MCF 10A (cell line): ENCODE data around the gene CORO1A. TPM values are rescaled to one million over a fixed set of nuclear protein-coding genes. Genes with fewer than 3 reads are reported as not detected.
"Not testable (repeated sequence)": the region's sequence is repeated elsewhere in the genome, so short reads cannot be mapped to it uniquely, and the experiment has no call there.

Experiments used
- BruUV-seq: library from RNA; stranded (reverse); fragments of 400-500 nt; replicated peaks from 2 replicates; lab custom pipeline; 2021; lab: Mats Ljungman, UMichigan
- CTCF ChIA-PET: fragments of 300-600 bp; sonication (Branson Sonifier 250); formaldehyde crosslinking; extraction: SDS; loops from one replicate; lab custom pipeline; 2021; ENCODE audit warnings: antibody characterized with exemption, inconsistent platforms; lab: Yijun Ruan, JAX
- POLR2A ChIA-PET: fragments of 300-600, 350-650 bp; sonication (Branson Sonifier 250); formaldehyde crosslinking; extraction: SDS; loops from one replicate; lab custom pipeline; 2020; ENCODE audit warnings: antibody characterized with exemption, inconsistent platforms; lab: Yijun Ruan, JAX
- DNase-seq: peaks from one replicate; pipeline ENCODE4 v3.0.0-alpha.2; 2018; ENCODE audit not compliant: unreplicated experiment
- H3K27ac Mint-ChIP-seq: one replicate; pipeline ENCODE4 v1.8.0; 2022; ENCODE audit warnings: mild to moderate bottlenecking, low read depth, mixed read lengths; ENCODE audit not compliant: unreplicated experiment
- H3K27me3 Mint-ChIP-seq: one replicate; pipeline ENCODE4 v1.8.0; 2022; ENCODE audit warnings: mixed read lengths; ENCODE audit not compliant: insufficient read depth, unreplicated experiment
- H3K36me3 Mint-ChIP-seq: one replicate; pipeline ENCODE4 v1.8.0; 2022; ENCODE audit warnings: mild to moderate bottlenecking, moderate library complexity, mixed read lengths; ENCODE audit not compliant: insufficient read depth, unreplicated experiment
- H3K4me1 Mint-ChIP-seq: one replicate; pipeline ENCODE4 v1.8.0; 2022; ENCODE audit warnings: mixed read lengths; ENCODE audit not compliant: insufficient read depth, unreplicated experiment
- H3K4me3 Mint-ChIP-seq: one replicate; pipeline ENCODE4 v1.8.0; 2022; ENCODE audit warnings: mild to moderate bottlenecking, moderate library complexity, mixed read lengths; ENCODE audit not compliant: unreplicated experiment
- H3K9me3 Mint-ChIP-seq: one replicate; pipeline ENCODE4 v1.8.0; 2022; ENCODE audit warnings: mixed read lengths; ENCODE audit not compliant: unreplicated experiment
- CTCF ChIP-seq: fragments of 200-600 bp; IDR thresholded peaks from one replicate; pipeline ENCODE4 v1.8.0; 2022; ENCODE audit warnings: antibody characterized with exemption, mild to moderate bottlenecking; ENCODE audit not compliant: unreplicated experiment
- intact Hi-C: fragments of 100-400 bp; cut with micrococcal nuclease; formaldehyde crosslinking; loops from 2 replicates; pipeline ENCODE4 v1.14.1; 2022
- total RNA-seq: library from RNA; stranded (reverse); gene quantifications from 2 replicates; pipeline ENCODE4 v1.2.3, GENCODE V29; 2022

The CORO1A gene
- total RNA-seq, 1 experiment from 2014 or later, result 1.9 TPM

GRCh38 chr16:30187971-30188561 lies 4.7 kb downstream of the CORO1A start:
- no peaks in the 10 kb centered on the region for H3K9me3 Mint-ChIP-seq
- no peak for TF ChIP-seq CTCF
- no peaks in the 10 kb centered on the region for H3K36me3 Mint-ChIP-seq
- no peak for DNase-seq
- H3K27me3 Mint-ChIP-seq, result no peaks in the 10 kb centered on the region
- intact Hi-C loops, result no loop called here
- H3K27ac Mint-ChIP-seq, result no peak overlapping the region
- CTCF ChIA-PET, result interaction anchor here (0.5 to 1.2 kb wide), 6 partner anchors 16 to 753 kb away, joined by 3 to 4 read pairs (median 4); partner anchors contain the start of gene TBX6
- H3K4me1 Mint-ChIP-seq, result peaks cover 4% of the 10 kb centered on the region
- POLR2A ChIA-PET, result no interaction called here
- no TSS peak for BruUV-seq
- H3K4me3 Mint-ChIP-seq, result no peak overlapping the region

- H3K27me3 Mint-ChIP-seq, H3K9me3 Mint-ChIP-seq, BruUV-seq, H3K27ac Mint-ChIP-seq, H3K4me1 Mint-ChIP-seq, H3K36me3 Mint-ChIP-seq, intact Hi-C loops, CTCF ChIA-PET, H3K4me3 Mint-ChIP-seq, POLR2A ChIA-PET, DNase-seq: not testable (repeated sequence)
Measured at GRCh38 chr16:30191158-30191557, 7.8 kb downstream of the CORO1A start.

GRCh38 chr16:30193098-30193497 lies 9.7 kb downstream of the CORO1A start:
- H3K9me3 Mint-ChIP-seq, POLR2A ChIA-PET, H3K27me3 Mint-ChIP-seq, DNase-seq, H3K4me1 Mint-ChIP-seq, CTCF ChIA-PET, H3K27ac Mint-ChIP-seq, H3K36me3 Mint-ChIP-seq, H3K4me3 Mint-ChIP-seq, intact Hi-C loops: not testable (repeated sequence)
- TSS peak; percentile 69 for BruUV-seq

- H3K4me3 Mint-ChIP-seq, DNase-seq, H3K4me1 Mint-ChIP-seq, H3K9me3 Mint-ChIP-seq, CTCF ChIA-PET, BruUV-seq, H3K36me3 Mint-ChIP-seq, intact Hi-C loops, H3K27ac Mint-ChIP-seq, H3K27me3 Mint-ChIP-seq, POLR2A ChIA-PET: not testable (repeated sequence)
Measured at GRCh38 chr16:30193615-30194014, 10.2 kb downstream of the CORO1A start, which contains the start of the genes BOLA2B and SLX1A. BOLA2B (minus strand) TSS chr16:30193666; CDS start chr16:30193595, 71 bp downstream. SLX1A (plus strand) TSS chr16:30193875; CDS start chr16:30194085, 210 bp downstream.

- intact Hi-C loops, H3K4me1 Mint-ChIP-seq, DNase-seq, H3K27me3 Mint-ChIP-seq, H3K36me3 Mint-ChIP-seq, H3K27ac Mint-ChIP-seq, H3K9me3 Mint-ChIP-seq, H3K4me3 Mint-ChIP-seq, CTCF ChIA-PET, POLR2A ChIA-PET: not testable (repeated sequence)
- BruUV-seq, result TSS peak; percentile 93
Measured at GRCh38 chr16:30194172-30194925, 10.9 kb downstream of the CORO1A start.

GRCh38 chr16:30197001-30197400 lies 13.6 kb downstream of the CORO1A start:
- BruUV-seq, DNase-seq, H3K27me3 Mint-ChIP-seq, CTCF ChIA-PET, H3K9me3 Mint-ChIP-seq, intact Hi-C loops, POLR2A ChIA-PET, H3K27ac Mint-ChIP-seq, H3K4me3 Mint-ChIP-seq, H3K36me3 Mint-ChIP-seq, H3K4me1 Mint-ChIP-seq: not testable (repeated sequence)

- H3K27me3 Mint-ChIP-seq, H3K4me1 Mint-ChIP-seq, H3K4me3 Mint-ChIP-seq, H3K9me3 Mint-ChIP-seq, intact Hi-C loops, BruUV-seq, POLR2A ChIA-PET, CTCF ChIA-PET, DNase-seq, H3K36me3 Mint-ChIP-seq, H3K27ac Mint-ChIP-seq: not testable (repeated sequence)
Measured at GRCh38 chr16:30199049-30199448, 15.6 kb downstream of the CORO1A start, which contains the start of gene SULT1A3. SULT1A3 (plus strand) TSS chr16:30199255; CDS start chr16:30200729, 1,474 bp downstream.

GRCh38 chr16:30199608-30200343 lies 16.4 kb downstream of the CORO1A start:
- H3K4me1 Mint-ChIP-seq, H3K27ac Mint-ChIP-seq, intact Hi-C loops, CTCF ChIA-PET, DNase-seq, H3K9me3 Mint-ChIP-seq, H3K36me3 Mint-ChIP-seq, H3K27me3 Mint-ChIP-seq, H3K4me3 Mint-ChIP-seq, BruUV-seq, POLR2A ChIA-PET: not testable (repeated sequence)
